SW480 (cell line): ENCODE results near the gene SLC51A.
"Not testable (repeated sequence)": the region's sequence is repeated elsewhere in the genome, so short reads cannot be mapped to it uniquely, and the experiment has no call there.

Experiments
- DNase-seq: peaks from one replicate; pipeline ENCODE4 v3.0.0-alpha.2; 2016; ENCODE audit warnings: low spot score

SLC51A gene

DNA sequence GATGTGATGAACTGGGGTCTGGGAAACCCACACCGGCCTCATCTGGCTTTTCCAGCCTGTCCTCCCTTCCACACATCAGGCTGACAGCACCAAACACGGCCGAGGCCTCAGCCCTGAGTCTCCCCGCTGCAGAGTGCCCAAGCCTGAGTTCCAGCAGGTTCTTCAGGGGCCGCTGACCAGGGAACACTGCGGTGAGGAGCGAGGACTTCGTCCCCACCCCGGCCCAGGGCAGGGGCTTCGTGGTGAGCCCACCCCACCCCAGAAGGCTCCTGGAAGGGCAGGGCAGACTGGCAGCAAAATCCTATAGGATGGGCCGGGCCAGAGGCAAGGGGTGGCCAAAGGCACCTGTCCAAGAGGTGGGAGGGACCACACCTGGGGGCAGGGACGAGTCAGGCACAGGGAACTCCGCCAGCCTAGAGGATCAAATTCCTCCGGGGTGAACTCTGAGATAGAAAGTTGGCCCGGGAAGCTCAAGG lies at the start of gene SLC51A:
Gene SLC51A, plus strand, starts transcription at position 446 of the 476 bp plus-strand sequence. CDS start 179 bp downstream, outside the sequence.
- no peak for DNase-seq

DNA sequence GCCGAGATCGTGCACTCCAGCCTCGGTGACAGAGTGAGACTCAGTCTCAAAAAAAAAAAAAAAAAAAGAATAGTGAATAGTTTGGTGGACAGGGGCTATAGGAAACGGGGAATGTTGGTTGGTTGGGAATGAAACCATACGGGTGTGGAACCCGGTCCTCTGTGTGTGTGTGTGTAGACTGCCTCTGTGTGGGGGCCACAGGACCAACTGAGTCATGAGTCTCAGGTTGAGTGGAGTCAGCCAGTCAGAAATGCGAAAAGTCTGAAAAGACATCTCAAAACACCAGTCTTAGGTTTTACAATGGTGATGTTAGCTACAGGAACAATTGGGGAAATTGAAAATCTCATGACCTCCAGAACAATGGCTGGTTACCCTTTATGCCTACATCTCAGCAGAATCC lies 49.6 kb upstream of the SLC51A start:
- no peak for DNase-seq

DNA sequence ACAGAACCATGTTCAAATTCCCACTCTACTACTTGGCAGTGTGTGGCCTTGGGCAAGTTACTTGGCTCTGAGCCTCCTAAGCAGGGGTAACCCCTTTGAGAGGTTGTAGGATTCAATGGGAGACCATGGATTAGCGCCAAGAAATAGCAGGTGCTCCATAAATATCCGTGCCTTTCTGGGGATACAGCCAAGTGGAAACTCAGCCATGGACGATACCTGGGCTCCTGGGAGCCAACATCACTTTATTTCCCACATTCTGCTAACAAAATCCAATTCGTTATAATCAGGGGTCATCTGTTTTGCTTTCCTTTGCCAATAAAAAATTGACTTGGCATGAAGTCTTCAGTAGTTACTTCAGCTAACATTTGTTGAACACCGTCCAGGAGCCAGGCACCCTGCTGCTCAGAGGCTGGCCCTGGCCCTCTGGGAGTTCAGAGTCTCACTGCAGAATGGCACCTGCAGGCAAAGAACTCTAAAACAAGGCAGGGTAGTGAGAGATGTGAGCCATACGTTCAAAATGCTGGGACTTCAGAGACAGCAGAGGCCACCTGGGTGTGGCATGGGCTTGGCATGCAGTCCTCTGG lies 47.4 kb upstream of the SLC51A start:
- DNase-seq: no peak

DNA sequence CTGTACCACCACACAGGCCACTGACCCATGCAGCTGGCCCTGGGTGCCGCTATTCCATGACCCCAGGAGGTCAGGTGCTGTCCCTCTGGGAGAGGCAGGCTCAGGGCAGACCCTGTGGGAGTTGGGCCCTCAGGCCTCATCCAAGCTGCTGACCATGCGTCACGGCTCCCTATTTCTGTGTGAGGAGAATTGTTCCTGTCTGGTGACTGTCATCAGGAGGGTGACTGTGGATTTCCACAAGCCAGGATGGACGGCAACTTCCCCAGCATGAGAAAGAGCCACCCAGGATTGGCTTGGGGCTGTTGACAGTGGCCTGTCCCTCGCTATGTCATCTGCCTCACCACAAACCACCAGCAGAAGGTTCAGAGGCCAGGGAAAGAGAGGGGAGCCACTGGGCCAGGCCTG lies 46.5 kb upstream of the SLC51A start:
- DNase-seq: no peak

GRCh38 chr3:196170296-196170695 lies 46.0 kb upstream of the SLC51A start:
- not testable (repeated sequence) for DNase-seq

DNA sequence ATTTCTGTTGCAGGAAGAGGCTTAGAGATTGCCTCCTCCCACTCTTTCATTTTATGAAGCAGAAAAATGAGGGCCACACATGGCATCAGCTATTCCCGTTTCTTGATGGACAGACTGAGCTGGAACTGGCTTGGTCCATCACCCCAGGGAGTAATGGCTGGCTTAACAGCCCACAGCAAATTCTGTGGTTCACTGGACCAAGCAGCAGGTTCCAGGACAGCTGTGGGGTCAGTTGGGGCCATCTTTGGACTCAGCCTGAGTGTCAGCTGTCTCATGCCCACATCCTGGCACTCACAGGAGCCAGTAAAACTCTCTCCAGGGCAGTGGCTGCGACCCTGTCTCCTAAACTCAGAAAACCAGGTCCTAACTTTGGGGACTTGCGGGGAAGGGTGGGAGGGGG lies 41.7 kb upstream of the SLC51A start:
- DNase-seq: no peak

DNA sequence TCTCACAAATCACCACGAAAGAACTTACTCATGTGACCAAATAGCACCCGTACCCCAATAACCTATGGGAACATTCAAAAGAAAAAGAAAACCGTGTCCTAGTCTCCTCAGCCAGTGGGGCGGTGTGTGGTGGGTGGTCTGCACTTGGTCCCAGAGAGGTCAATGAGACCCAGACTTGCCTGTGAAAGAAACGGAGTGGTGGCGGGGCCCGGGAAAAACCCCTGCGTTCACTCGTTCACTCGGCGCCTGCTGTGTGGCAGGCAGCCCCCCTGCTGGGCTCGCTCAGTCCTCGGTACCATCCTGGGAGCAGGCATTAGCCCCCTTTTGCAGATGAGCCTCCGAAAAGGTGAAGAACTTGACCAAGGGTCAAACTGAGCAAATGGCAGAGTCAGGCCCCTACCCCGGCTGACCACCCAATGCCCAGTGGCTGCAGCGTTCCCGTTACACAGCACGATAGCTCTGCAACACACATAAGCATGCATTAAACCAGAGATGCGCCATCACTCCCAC lies 41.2 kb upstream of the SLC51A start:
- DNase-seq: no peak

- no peak for DNase-seq
Observed at GRCh38 chr3:196175722-196176121, 40.6 kb upstream of the SLC51A start.

- peak; percentile 46 for DNase-seq
Observed at GRCh38 chr3:196177567-196177966, 38.8 kb upstream of the SLC51A start.

DNA sequence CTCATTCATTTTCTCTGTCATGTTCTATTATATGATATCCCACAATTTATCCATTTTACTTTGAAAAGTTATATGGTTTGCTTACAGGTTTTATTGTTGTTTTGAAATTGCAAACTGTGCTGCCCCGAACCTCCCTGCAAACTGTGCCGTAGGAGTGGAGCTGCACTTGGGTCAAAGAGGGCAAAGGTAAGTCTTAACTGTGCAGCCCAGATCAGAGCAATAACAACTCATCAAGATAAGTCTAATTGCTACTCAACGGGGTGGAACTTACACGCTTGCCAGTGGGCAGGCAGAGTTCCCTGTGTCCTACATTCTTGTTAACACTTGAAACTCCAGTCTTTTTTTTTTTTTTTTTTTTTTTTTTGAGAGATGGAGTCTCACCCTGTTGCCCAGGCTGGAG lies 38.4 kb upstream of the SLC51A start:
- DNase-seq: no peak

DNA sequence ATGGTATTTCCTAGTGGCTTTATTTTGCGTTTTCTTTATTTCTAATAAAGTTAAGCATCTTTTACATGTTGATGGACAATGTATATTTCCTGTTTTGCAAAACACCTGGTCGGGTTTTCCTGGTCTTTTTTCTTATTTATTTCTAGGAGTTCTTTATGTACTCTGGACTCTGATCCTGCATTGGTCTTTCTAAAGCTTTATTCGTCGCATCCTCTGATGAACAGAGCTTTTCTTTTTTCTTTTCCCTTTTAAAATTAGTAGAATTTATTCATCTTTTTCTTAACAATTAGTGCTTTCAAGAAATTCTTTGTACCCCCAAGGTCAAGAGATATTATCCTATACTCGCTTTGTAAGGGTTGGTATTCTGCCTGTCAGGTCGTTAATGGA lies 37.3 kb upstream of the SLC51A start:
- DNase-seq: no peak

GRCh38 chr3:196179380-196180308 lies 36.7 kb upstream of the SLC51A start:
- DNase-seq: peak; percentile 89

DNA sequence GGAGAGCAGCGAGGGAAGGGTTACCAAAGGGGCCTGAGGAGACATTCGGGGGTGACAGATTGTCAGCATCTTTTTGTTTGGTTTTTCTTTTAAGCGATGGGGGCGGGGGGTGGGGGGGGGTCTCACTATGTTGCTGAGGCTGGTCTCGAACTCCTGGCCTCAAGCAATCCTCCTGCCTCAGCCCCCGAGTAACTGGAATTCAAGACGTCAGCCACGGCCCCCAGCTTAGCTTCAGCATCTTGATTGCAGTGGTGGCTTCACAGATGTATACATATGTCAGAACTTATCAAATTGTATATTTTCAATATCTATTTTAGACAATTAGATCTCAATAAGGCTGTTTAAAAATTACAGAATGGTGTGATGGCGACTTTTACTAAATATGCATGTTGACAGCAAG lies 36.0 kb upstream of the SLC51A start:
- no peak for DNase-seq

DNA sequence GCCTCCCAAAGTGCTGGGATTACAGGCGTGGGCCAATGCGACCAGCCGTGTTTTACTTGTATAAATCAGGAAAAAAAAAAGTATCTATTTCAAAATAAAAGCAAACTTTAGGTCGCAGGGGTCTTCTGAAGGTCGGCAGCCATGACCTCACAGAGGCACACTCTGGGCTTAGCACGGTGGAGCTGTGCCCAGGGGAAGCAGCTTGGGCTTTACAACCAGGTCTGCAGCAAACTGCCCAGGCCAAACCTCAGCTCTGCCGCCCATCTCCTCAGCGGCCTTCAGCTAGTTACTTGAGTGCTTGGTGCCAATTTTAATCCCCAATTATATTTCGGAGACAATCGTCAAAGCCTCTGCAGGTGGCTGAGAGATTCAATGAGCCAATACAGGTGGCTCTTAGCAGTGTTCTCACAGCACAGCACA lies 35.2 kb upstream of the SLC51A start:
- DNase-seq: no peak

- DNase-seq: not testable (repeated sequence)
Observed at GRCh38 chr3:196184169-196184432, 32.2 kb upstream of the SLC51A start.

GRCh38 chr3:196184881-196185280 lies 31.5 kb upstream of the SLC51A start:
- no peak for DNase-seq

- DNase-seq: no peak
Observed at GRCh38 chr3:196186651-196187573, 29.4 kb upstream of the SLC51A start.

- no peak for DNase-seq
Observed at GRCh38 chr3:196189566-196190347, 26.6 kb upstream of the SLC51A start.

DNA sequence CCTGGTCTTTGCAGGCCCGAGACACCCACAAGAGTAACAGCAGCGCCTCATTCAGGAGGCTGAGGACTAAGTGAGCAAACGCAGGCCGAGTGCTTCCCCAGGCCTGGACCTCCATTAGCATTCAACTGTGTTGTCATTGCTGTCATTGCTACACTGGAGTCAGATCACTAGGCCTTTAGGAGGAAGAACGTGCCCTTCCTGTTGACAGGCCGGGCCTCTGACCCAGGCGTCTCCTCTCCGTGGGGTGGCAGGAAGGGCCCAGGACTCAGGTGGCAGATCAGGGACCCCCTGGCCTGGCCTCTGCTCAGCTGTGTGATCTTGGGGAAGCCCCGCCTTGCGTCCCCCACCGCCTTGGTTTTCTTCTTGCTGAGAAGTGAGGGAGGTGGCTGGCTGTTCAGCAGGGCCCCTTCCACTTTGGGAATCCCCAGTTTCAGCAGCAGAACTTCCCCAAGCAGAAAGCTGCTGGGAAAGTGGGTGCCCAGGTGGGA lies 24.3 kb upstream of the SLC51A start:
- DNase-seq: no peak

DNA sequence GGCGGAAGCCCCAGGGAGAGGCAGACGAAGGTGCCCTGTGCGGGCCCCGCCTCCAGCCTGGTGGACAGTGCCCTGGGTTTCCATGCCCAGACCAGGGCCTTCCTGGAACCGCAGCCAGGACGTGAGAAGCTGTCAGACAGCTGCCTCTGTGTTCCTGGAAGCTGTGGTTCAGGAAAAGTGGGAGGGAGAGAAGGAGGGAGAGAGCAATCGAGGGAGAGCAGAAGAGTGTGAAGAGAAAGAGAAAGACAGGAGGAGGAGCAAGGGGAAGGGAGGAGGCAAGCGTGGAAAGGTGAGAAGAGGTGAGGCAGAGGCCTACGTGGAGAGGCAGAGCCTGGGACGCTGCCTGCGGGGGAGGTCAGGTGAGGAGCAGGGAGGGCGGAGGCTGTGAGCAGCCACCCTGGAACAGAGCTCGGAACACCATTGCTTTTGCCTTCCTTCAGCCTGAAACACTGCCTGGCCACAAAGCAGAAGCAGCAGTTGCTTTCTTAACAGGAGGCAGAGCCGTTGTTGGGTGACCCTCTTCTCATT lies 23.7 kb upstream of the SLC51A start:
- no peak for DNase-seq

DNA sequence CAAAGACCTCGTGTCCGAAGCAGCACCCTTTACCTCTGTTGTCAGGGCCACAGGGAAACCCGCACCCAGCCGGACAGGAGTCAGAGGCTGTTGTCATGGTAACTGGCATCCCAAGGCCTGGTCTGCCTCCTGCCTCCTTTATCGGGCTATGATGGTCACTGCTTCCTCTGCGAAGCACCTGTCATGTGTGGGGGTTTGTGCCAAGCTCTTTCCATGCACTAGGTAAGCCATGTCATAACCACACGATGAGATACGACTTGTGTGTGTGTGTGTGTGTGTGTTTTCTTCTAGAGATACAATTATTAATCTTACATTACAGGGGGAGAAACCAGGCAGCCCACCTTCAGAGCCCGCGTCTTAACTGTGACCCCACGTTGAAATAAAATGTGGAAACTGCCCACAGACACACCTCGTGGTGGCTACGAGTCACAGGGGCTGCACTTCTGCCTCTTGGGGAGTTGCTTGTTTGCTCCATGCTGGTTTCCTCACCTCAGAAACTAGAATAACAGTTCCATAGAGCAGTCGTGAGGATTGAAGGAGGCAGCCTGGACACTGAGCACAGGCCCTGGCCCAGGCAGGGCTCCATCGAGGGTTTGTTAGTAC lies 23.1 kb upstream of the SLC51A start:
- DNase-seq: no peak
